DMS114 treated with DMSO at 0.1 percent for 48 hours (cell line): Measurements from ENCODE around the gene ABHD8.

ENCODE experiments used
- DNase-seq: peaks from one replicate; lab custom pipeline; 2025; ENCODE audit not compliant: unreplicated experiment; lab: John Stamatoyannopoulos, UW

Gene ABHD8

DNA sequence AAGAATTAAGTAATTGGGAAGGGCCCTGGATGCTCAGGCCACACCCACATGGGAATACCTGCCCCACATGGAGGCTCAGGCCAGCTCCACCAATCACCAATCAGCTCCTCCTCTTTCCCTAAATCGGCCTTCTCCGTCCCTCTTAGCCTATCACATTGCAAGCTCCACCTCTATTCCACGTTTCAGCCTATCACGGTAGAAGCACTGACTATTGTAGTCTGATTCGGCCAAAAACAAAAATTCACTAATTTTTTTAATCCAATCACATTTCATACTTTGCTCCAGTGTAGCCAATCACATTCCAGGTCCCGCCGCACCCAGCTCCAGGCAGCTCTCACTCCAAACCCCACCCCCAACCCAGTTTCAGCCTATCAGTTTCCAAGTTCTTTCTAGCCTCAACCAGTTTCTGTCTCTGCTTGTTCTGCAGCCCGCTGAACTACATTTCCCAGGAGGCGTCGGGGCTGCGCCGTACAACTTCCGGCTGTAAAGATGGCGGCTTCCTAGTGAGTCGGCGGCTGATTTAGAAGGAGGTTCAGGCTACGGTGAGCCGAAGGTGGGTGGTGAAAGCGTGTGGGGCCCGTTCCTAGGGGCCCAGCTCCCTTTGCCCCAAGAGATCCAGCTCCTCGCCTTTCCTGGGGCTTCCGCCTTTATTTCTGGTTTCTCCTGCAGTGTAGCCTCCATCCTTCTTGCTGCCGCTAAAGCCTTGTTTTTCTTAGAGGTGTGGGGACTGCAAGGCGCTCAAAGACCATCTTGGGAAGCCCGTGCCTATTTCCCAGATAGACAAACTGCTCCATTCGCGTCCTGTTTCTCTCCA lies 36.0 kb downstream of the ABHD8 start, which contains the start of gene BABAM1:
TSS of gene BABAM1 (plus strand) at position 469 of the 814 bp plus-strand sequence. CDS start 1,364 bp downstream, outside the sequence.
- DNase-seq: peak; percentile 100

DNA sequence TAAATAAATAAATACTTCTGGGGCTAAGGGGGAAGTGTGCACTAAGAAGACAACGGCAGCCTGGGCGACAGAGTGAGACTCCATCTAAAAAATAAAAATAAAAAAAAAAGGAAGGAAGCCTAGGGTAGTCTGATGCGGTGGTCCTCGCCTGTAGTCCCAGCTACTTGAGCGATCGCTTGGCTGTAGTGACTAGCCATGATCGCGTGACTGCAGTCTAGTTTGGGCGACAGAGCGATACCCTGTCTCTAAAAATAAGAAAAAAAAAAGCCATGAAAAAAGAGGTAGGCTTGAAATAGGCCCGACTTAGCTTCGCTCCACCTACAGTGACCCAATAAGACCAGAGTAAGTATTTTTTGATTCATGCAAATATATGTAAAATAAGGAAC lies 36.6 kb downstream of the ABHD8 start:
- DNase-seq: no peak

- no peak for DNase-seq
Measured at GRCh38 chr19:17266026-17266425, 37.2 kb downstream of the ABHD8 start.

GRCh38 chr19:17264641-17264979 lies 38.6 kb downstream of the ABHD8 start, which contains the start of gene USHBP1:
USHBP1 (minus strand) TSS chr19:17264745; CDS start chr19:17264299, 446 bp downstream.
- DNase-seq: no peak

GRCh38 chr19:17263712-17264640 lies 39.2 kb downstream of the ABHD8 start:
- DNase-seq: no peak

GRCh38 chr19:17262557-17262956 lies 40.7 kb downstream of the ABHD8 start:
- no peak for DNase-seq

GRCh38 chr19:17260842-17261325 lies 42.3 kb downstream of the ABHD8 start:
- DNase-seq: no peak

DNA sequence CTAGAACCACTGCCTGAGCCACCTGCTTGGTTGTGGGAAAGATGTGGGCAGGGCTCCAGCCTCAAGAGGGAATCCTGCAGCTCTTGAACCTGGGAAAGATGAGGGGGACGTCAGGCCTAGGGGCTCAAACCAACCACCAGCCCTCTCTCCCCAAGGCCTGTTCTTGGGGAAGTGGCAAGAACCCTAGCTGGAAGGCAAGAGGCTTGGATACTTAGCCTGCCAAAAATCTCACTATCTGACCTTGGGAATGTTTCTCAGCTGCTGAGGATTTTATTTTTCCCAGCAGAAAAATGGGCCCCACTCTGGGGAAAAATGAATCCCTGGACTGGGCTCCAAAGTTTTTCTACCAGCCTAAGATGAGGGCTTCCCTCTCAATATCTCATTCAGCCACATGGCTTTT lies 43.3 kb downstream of the ABHD8 start:
- DNase-seq: no peak

DNA sequence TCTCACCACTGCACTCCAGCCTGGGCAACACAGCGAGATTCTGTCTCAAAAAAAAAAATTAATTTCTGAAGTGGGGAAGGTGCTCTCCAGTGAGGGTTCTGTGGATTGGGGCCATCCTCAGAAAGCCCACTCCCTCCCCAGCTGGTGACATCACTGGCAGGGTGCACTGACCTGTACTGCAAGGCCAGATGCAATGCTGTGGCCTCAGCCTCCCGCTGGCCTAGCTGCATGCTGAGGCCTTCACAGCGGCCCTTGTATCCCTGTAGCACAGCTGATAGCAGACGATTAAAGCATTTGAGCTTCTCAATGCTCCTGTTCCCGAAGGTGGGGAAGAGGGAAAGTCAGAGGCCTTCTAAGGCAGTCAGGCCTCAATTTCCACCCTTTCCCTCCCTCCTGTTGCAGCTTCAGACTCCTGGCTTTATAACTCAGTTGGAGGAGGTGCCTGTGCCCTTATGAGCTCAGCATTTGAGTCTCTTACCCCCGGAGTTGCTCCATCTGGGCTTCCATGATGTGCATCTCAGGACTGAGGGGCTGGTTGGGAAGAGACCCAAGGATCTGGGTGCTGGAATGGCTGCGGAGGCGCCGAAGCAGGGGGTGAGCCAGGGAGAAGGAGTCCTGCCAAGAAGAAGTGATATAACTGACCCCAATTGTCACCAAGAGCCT lies 44.0 kb downstream of the ABHD8 start:
- DNase-seq: no peak

DNA sequence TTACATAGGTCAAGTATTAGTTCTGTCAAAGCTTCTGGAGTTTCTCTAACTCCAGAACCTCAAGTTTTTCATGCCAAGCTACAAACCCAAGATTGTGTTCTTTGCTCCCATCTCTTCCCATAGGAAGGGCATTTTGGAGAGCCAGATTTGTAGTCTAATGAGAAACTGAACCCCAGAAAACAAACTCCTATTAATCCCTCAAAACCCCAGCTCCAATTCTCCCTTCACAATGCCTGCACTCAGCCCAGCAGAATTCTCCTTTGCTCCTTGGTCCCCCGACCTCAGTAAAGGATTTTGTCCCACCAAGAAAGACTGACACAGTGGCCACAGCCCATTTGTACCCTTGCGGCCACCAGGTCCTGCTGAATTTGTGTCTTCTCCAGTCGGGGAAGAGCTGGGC lies 47.1 kb downstream of the ABHD8 start:
- no peak for DNase-seq

DNA sequence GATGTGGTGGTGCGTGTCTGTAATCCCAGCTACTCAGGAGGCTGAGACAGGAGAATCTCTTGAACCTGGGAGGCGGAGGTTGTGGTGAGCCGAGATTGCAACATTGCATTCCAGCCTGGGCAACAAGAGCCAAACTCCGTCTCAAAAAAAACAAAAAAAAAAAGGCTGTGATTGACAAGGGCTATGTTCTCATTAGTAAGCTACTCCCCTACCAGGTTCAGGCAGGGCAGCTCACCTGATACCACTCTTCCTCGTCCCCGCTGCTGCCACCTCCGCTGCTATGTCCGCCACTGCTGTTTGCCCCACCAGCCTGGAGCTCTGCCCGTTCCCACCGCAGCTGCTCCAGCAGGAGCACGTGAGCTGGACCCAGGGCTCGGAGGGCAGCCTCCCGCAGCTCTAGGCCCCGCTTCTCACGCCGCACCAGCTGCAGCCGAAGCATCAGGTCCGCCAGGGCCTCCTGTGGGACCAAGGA lies 48.0 kb downstream of the ABHD8 start:
- no peak for DNase-seq

DNA sequence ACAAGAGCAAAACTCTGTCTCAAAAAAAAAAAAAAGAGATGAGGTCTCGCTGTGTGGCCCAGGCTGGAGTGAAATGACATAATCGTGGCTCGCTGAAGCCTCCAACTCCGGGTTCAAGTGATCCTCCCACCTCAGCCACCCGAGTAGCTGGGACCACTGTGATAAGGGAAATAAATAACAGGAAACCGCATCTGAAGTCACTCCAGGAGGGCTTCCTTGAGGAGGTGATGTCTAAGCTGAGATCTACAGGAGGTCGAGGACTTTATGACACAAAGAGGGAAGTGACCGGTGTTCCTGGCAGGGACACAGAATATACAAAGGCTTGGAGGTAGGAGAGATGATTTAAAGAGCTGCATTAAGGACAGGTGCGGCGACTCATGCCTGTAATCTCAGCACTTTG lies 48.6 kb downstream of the ABHD8 start:
- DNase-seq: no peak

DNA sequence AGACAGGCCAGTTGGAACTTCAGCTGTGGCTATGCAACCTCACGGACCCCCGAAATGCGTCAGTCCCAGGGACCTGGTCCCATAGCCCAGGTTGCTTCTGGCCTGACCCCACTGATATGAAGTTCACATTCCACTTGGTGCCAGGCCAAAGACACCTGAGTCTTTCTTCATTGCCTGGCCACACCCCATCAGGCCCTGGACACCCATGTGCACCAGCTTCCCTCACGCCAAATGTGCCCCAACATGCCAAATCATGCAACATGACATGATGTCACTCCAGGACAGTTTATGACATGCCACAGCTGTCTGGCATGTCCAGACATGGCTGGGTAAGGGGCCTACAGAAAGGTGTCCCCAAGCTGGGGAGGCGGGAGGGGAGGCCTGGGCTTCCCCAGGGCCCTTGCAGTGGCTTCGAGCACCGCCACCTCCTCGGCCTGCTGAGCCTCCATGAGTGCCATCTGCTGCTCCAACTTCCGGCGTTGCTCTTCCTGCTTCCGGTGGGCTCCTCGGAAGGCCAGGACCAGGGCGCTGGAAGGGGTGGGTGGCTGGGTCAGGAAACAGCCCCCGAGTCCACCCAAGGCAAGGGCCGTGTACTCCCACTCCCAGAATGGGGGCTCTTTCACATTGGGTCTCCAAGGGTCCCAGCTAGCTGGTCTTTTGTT lies 53.2 kb downstream of the ABHD8 start:
- no peak for DNase-seq

DNA sequence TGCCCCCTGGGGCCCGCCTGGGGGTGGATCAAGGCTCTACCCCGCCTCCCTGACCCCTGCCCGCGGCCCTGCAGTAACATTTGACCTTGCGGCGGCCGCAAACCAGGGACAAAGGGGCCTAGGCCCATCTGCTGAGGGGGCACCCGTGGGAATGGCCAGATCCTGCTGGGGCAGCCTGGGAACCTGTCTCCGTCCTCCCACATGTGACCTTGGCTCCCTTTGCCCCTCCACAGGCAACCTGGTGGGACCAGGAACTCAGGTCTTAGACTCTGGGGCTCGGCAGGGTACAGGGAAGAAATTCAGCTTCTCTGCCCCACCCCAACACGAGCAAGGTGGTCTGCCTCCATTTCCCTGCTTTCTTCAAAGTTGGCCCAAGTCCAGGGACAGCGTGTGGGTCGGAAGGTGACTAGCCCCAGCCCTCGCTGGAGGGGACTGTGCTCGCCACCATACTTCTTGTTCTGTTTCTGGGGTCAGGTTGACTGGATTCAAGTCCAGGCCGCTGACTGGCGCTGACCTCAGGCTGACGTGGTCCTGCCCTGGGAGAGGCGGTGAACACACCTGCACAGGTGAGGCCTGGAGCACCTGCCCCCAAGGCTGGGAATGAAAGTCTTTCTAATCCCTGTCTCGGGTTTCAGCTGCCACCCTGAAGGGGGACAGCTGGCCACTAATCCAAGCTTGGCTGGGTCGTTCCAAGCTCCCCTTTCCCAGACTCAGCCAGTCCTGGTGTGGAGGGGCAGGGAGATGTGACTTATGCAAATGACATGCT lies 55.0 kb downstream of the ABHD8 start:
- no peak for DNase-seq

- no peak for DNase-seq
Measured at GRCh38 chr19:17246681-17247425, 56.4 kb downstream of the ABHD8 start.

GRCh38 chr19:17245535-17245984 lies 57.7 kb downstream of the ABHD8 start, which contains the start of gene NR2F6:
NR2F6 (minus strand) TSS chr19:17245919; CDS start chr19:17245220, 699 bp downstream.
- DNase-seq: no peak

DNA sequence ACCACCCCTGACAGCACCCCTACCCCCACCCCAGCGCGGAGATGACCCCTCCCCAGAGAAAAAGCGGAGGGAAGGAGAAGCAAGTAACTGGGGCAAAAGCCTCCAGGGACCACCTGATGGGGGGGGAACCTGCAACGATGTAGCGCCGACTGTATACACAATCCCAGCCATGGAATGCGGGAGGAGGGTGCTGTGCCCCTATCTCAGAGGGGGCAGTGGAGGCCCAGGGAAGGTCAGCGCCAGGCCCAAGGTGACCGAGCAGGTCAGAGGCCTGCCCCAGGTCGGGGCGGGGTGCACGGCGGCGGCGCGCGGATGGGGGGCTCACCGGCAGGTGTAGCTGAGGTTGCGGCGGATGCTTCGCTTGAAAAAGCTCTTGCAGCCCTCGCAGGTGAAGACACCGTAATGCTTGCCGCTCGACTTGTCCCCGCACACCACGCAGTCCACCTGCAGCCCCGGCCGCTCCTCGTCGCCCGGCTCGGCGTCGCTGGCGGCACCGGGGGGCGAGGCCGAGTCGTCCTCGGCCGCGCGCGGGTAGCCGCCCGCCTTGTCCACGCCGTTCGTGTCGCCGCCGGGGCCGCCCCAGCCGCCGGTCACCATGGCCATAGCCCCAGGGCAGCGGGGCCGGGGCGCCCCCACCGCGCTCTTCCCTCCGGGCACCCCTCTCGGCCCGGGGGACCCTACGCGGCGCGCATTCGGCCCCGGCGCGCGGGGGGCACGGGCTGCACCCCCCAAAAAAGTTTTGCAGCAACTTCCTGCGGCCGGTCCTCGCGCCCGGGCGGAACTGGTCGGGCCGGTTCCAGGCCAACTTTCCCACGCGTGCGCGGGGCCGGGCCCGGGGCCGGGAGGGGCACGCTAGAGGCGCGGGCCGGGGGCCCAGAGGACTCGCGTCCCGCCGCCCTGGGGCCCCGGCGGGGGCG lies 58.3 kb downstream of the ABHD8 start:
- DNase-seq: no peak
